H9 (cell line): ENCODE measurements around the gene NPAS3. TPM values are rescaled to one million over a fixed set of nuclear protein-coding genes. Genes with fewer than 3 reads are reported as not detected.

ENCODE experiments used
- DNase-seq: peaks from one replicate; pipeline ENCODE4 v3.0.0-alpha.2; 2017
- H2AFZ ChIP-seq: one replicate; pipeline ENCODE4 v1.6.1; 2013; ENCODE audit warnings: mild to moderate bottlenecking, low read length, control low read depth, moderate library complexity
- H2AK5ac ChIP-seq: 2 replicates; pipeline ENCODE4 v1.6.1; 2013; ENCODE audit warnings: low read length, control low read depth, mixed read lengths; ENCODE audit not compliant: insufficient read length
- H2BK120ac ChIP-seq: one replicate; pipeline ENCODE4 v1.6.1; 2013; ENCODE audit warnings: low read depth, mild to moderate bottlenecking, low read length, control low read depth, inconsistent platforms; ENCODE audit not compliant: poor library complexity, severe bottlenecking
- H2BK12ac ChIP-seq: 2 replicates; pipeline ENCODE4 v1.6.1; 2013; ENCODE audit warnings: low read length, control low read depth, mixed read lengths, low read depth; ENCODE audit not compliant: insufficient read length
- H2BK15ac ChIP-seq: 2 replicates; pipeline ENCODE4 v1.6.1; 2013; ENCODE audit warnings: low read depth, low read length, control low read depth
- H2BK20ac ChIP-seq: one replicate; pipeline ENCODE4 v1.6.1; 2013; ENCODE audit warnings: low read depth, mild to moderate bottlenecking, low read length, control low read depth, inconsistent platforms; ENCODE audit not compliant: poor library complexity, severe bottlenecking
- H2BK5ac ChIP-seq: 2 replicates; pipeline ENCODE4 v1.6.1; 2013; ENCODE audit warnings: low read length, control low read depth, mixed read lengths; ENCODE audit not compliant: insufficient read length
- H3K14ac ChIP-seq: 2 replicates; pipeline ENCODE4 v1.6.1; 2013; ENCODE audit warnings: low read length, control low read depth; ENCODE audit not compliant: insufficient read depth
- H3K18ac ChIP-seq: 2 replicates; pipeline ENCODE4 v1.6.1; 2013; ENCODE audit warnings: low read depth, mild to moderate bottlenecking, mixed read lengths, low read length, control low read depth; ENCODE audit not compliant: insufficient read length
- H3K23ac ChIP-seq: 2 replicates; pipeline ENCODE4 v1.6.1; 2013; ENCODE audit warnings: low read length, control low read depth, mixed read lengths, low read depth; ENCODE audit not compliant: insufficient read length
- H3K23me2 ChIP-seq: 2 replicates; pipeline ENCODE4 v1.6.1; 2013; ENCODE audit warnings: low read depth, mild to moderate bottlenecking, mixed read lengths, low read length, control low read depth; ENCODE audit not compliant: insufficient read length, poor library complexity, severe bottlenecking
- H3K27ac ChIP-seq: 2 replicates; pipeline ENCODE4 v1.5.1; 2013; ENCODE audit warnings: low read length, control low read depth, mixed read lengths, low read depth; ENCODE audit not compliant: insufficient read length
- H3K27me3 ChIP-seq: 2 replicates; pipeline ENCODE4 v1.6.1; 2013; ENCODE audit warnings: low read length, control low read depth, inconsistent platforms; ENCODE audit not compliant: insufficient read depth
- H3K4ac ChIP-seq: 2 replicates; pipeline ENCODE4 v1.6.1; 2013; ENCODE audit warnings: low read depth, mild to moderate bottlenecking, control low read depth, inconsistent platforms, low read length, moderate library complexity
- H3K4me1 ChIP-seq: 2 replicates; pipeline ENCODE4 v1.6.1; 2013; ENCODE audit warnings: low read length, control low read depth, inconsistent platforms; ENCODE audit not compliant: insufficient read depth
- H3K4me2 ChIP-seq: 2 replicates; pipeline ENCODE4 v1.6.1; 2013; ENCODE audit warnings: low read length, control low read depth, mixed read lengths; ENCODE audit not compliant: insufficient read length, insufficient read depth
- H3K56ac ChIP-seq: 2 replicates; pipeline ENCODE4 v1.6.1; 2013; ENCODE audit warnings: low read depth, mild to moderate bottlenecking, mixed read lengths, low read length, control low read depth; ENCODE audit not compliant: insufficient read length
- H3K79me1 ChIP-seq: 2 replicates; pipeline ENCODE4 v1.6.1; 2013; ENCODE audit warnings: low read depth, mild to moderate bottlenecking, moderate library complexity, low read length, control low read depth, inconsistent platforms; ENCODE audit not compliant: insufficient read depth, poor library complexity, severe bottlenecking
- H3K79me2 ChIP-seq: 2 replicates; pipeline ENCODE4 v1.6.1; 2013; ENCODE audit warnings: low read length, control low read depth, inconsistent platforms; ENCODE audit not compliant: insufficient read depth
- H3K9ac ChIP-seq: 2 replicates; pipeline ENCODE4 v1.6.1; 2013; ENCODE audit warnings: low read length, control low read depth, mixed read lengths; ENCODE audit not compliant: insufficient read length; ENCODE audit errors: extremely low read depth
- H3K9me3 ChIP-seq: one replicate; pipeline ENCODE4 v1.6.1; 2013; ENCODE audit warnings: low read depth, low read length, inconsistent platforms; ENCODE audit not compliant: control insufficient read depth
- H3T11ph ChIP-seq: one replicate; pipeline ENCODE4 v1.6.1; 2013; ENCODE audit warnings: mild to moderate bottlenecking, low read length, control low read depth, inconsistent platforms
- H4K20me1 ChIP-seq: one replicate; pipeline ENCODE4 v1.6.1; 2013; ENCODE audit not compliant: control insufficient read depth, insufficient read length, insufficient read depth
- H4K5ac ChIP-seq: 2 replicates; pipeline ENCODE4 v1.6.1; 2013; ENCODE audit warnings: low read depth, mild to moderate bottlenecking, mixed read lengths, low read length, control low read depth; ENCODE audit not compliant: insufficient read length
- H4K8ac ChIP-seq: replicated peaks from 2 replicates; pipeline ENCODE4 v1.6.1; 2013; ENCODE audit warnings: low read length, control low read depth, mixed read lengths, low read depth; ENCODE audit not compliant: insufficient read length
- H4K91ac ChIP-seq: 2 replicates; pipeline ENCODE4 v1.6.1; 2013; ENCODE audit warnings: low read depth, mild to moderate bottlenecking, moderate library complexity, mixed read lengths, low read length, control low read depth; ENCODE audit not compliant: insufficient read length
- H3K27ac Mint-ChIP-seq, 3 experiments: 2 replicates in 2 of 3; 3 replicates in 1 of 3; pipeline ENCODE4 v1.8.0; 2020 to 2021; ENCODE audit warnings: mixed read lengths in 3 of 3, mild to moderate bottlenecking in 1 of 3, moderate library complexity in 1 of 3
- H3K27me3 Mint-ChIP-seq: 2 replicates; pipeline ENCODE4 v1.8.0; 2021; ENCODE audit warnings: low read depth, mild to moderate bottlenecking, moderate library complexity, mixed read lengths
- H3K36me3 Mint-ChIP-seq, 3 experiments: 2 replicates in 2 of 3; 3 replicates in 1 of 3; pipeline ENCODE4 v1.8.0; 2020 to 2021; ENCODE audit warnings: low read depth in 3 of 3, mixed read lengths in 3 of 3; ENCODE audit not compliant: insufficient read depth in 1 of 3
- H3K4me1 Mint-ChIP-seq, 2 experiments: 2 replicates each; pipeline ENCODE4 v1.8.0; 2020; ENCODE audit warnings: mixed read lengths in 2 of 2
- H3K4me3 Mint-ChIP-seq, 2 experiments: 2 replicates in 1 of 2; 3 replicates in 1 of 2; pipeline ENCODE4 v1.8.0; 2020 to 2021; ENCODE audit warnings: mild to moderate bottlenecking in 2 of 2, mixed read lengths in 2 of 2, moderate library complexity in 1 of 2
- H3K9me3 Mint-ChIP-seq, 2 experiments: 2 replicates in 1 of 2; 3 replicates in 1 of 2; pipeline ENCODE4 v1.8.0; 2020; ENCODE audit warnings: mild to moderate bottlenecking in 2 of 2, mixed read lengths in 2 of 2, moderate library complexity in 1 of 2
- CTCF ChIP-seq: fragments of 200-600 bp; sonication (generic); conservative IDR thresholded peaks from 3 replicates; pipeline ENCODE4 v1.8.0; 2021; ENCODE audit warnings: antibody characterized with exemption, mild to moderate bottlenecking
- WGBS: extraction: QIAGEN DNeasy Blood & Tissue Kit; methylation state at CpG from one replicate; pipeline ENCODE4 v1.1.7; 2013; ENCODE audit warnings: missing lambda C conversion rate, low lambda C conversion rate, mixed read lengths; ENCODE audit not compliant: insufficient read length; ENCODE audit errors: extremely low coverage; 5-methylcytosine and 5-hydroxymethylcytosine counted together
- total RNA-seq: library from RNA; stranded (reverse); gene quantifications from 2 replicates; pipeline ENCODE4 v1.2.1, GENCODE V29; 2021

NPAS3 gene
- total RNA-seq, 1 experiment from 2014 or later = 0.17 TPM

GRCh38 chr14:33014710-33015109 lies 76.0 kb downstream of the NPAS3 start:
- Histone ChIP-seq H2AK5ac (no peak overlapping the region), H4K8ac (no peak overlapping the region), H3K9me3 (no peaks in the 10 kb centered on the region), H3K23me2 (no peaks in the 10 kb centered on the region), H4K5ac (no peak overlapping the region), H2BK15ac (no peak overlapping the region), H3K79me2 (no peaks in the 10 kb centered on the region), H3T11ph (no peak overlapping the region), H4K20me1 (no peaks in the 10 kb centered on the region), H3K27me3 (no peaks in the 10 kb centered on the region), H2AFZ (no peak overlapping the region), H3K23ac (no peak overlapping the region), H4K91ac (no peak overlapping the region), H2BK20ac (no peak overlapping the region), H3K4ac (no peak overlapping the region), H3K4me1 (no peaks in the 10 kb centered on the region), H3K18ac (no peak overlapping the region), H2BK12ac (no peak overlapping the region), H3K56ac (no peak overlapping the region), H3K9ac (no peak overlapping the region), H2BK120ac (no peak overlapping the region), H3K79me1 (no peaks in the 10 kb centered on the region), H3K27ac (no peak overlapping the region), H3K4me2 (no peak overlapping the region), H3K14ac (no peak overlapping the region), H2BK5ac (no peak overlapping the region)
- H3K9me3 Mint-ChIP-seq = no peaks in the 10 kb centered on the region
- no peak for DNase-seq
- no peaks in the 10 kb centered on the region for H3K36me3 Mint-ChIP-seq
- no peak for TF ChIP-seq CTCF
- no peaks in the 10 kb centered on the region for H3K27me3 Mint-ChIP-seq
- H3K27ac Mint-ChIP-seq = no peak overlapping the region
- no CpG with 5 or more reads among the region's 4 CpGs for WGBS
- no peak overlapping the region for H3K4me3 Mint-ChIP-seq
- H3K4me1 Mint-ChIP-seq = no peaks in the 10 kb centered on the region
